IMR-90 (cell line): ENCODE data around the gene PALS2. TPM values are rescaled to one million over a fixed set of nuclear protein-coding genes. Genes with fewer than 3 reads are reported as not detected.

ENCODE experiments used
- ATAC-seq: fragments of 200-7000 bp; cut with Tn5 transposase; 2 replicates; pipeline ENCODE4 v1.9.1; 2020; ENCODE audit warnings: low read depth, mild to moderate bottlenecking, moderate library complexity
- Bru-seq: library from RNA; stranded (reverse); fragments of 400-500 nt; gene quantifications from one replicate; lab custom pipeline; 2021; lab: Mats Ljungman, UMichigan
- BruChase-seq, 2 experiments: library from RNA; stranded (reverse); fragments of 400-500 nt; gene quantifications; one replicate each; lab custom pipeline; 2021; lab: Mats Ljungman, UMichigan
- BruUV-seq: library from RNA; stranded (reverse); fragments of 400-500 nt; replicated peaks from 2 replicates; lab custom pipeline; 2021; lab: Mats Ljungman, UMichigan
- CTCF ChIA-PET: fragments of 300-600 bp; formaldehyde crosslinking; extraction: SDS; loops from one replicate; lab custom pipeline; 2021; ENCODE audit warnings: antibody characterized with exemption; lab: Yijun Ruan, JAX
- POLR2A ChIA-PET: fragments of 300-600 bp; sonication (Branson Sonifier 250); formaldehyde crosslinking; loops from one replicate; lab custom pipeline; 2022; ENCODE audit warnings: antibody characterized with exemption; ENCODE audit not compliant: unreplicated experiment; lab: Charles Lee
- DNase-seq: peaks from one replicate; pipeline ENCODE4 v3.0.0; 2013
- H2AFZ ChIP-seq: replicated peaks from 2 replicates; pipeline ENCODE3; 2013; ENCODE audit warnings: low read length, mild to moderate bottlenecking; ENCODE audit not compliant: poor library complexity
- H2AK5ac ChIP-seq: 2 replicates; pipeline ENCODE4 v1.6.1; 2013; ENCODE audit warnings: low read depth, low read length, inconsistent platforms
- H2AK9ac ChIP-seq: replicated peaks from 2 replicates; pipeline ENCODE3; 2013; ENCODE audit warnings: mild to moderate bottlenecking, low read depth, low read length, moderate library complexity; ENCODE audit not compliant: poor library complexity
- H2BK120ac ChIP-seq: 2 replicates; pipeline ENCODE4 v1.6.1; 2013; ENCODE audit warnings: low read depth, low read length, inconsistent platforms
- H2BK15ac ChIP-seq: 3 replicates; pipeline ENCODE4 v1.6.1; 2013; ENCODE audit warnings: low read depth, low read length, inconsistent platforms
- H2BK20ac ChIP-seq: 2 replicates; pipeline ENCODE4 v1.6.1; 2013; ENCODE audit warnings: low read depth, mild to moderate bottlenecking, inconsistent platforms, low read length, moderate library complexity
- H2BK5ac ChIP-seq: 2 replicates; pipeline ENCODE4 v1.6.1; 2013; ENCODE audit warnings: mild to moderate bottlenecking, low read depth, low read length, inconsistent platforms; ENCODE audit not compliant: poor library complexity, severe bottlenecking
- H3K14ac ChIP-seq: replicated peaks from 2 replicates; pipeline ENCODE4 v1.6.1; 2013; ENCODE audit warnings: low read depth, low read length, inconsistent platforms
- H3K18ac ChIP-seq: 2 replicates; pipeline ENCODE4 v1.6.1; 2013; ENCODE audit warnings: low read depth, low read length, control low read depth
- H3K23ac ChIP-seq: 2 replicates; pipeline ENCODE4 v1.6.1; 2013; ENCODE audit warnings: low read depth, low read length, inconsistent platforms
- H3K27ac ChIP-seq: 2 replicates; pipeline ENCODE4 v1.5.1; 2013; ENCODE audit warnings: mild to moderate bottlenecking, control low read depth, low read length; ENCODE audit not compliant: insufficient read depth
- H3K27me3 ChIP-seq: 2 replicates; pipeline ENCODE4 v1.6.1; 2013; ENCODE audit warnings: low read length; ENCODE audit not compliant: control insufficient read depth, insufficient read depth
- H3K36me3 ChIP-seq: 2 replicates; pipeline ENCODE4 v1.6.1; 2013; ENCODE audit warnings: low read length, mixed read lengths; ENCODE audit not compliant: control insufficient read depth, insufficient read depth
- H3K4ac ChIP-seq: 2 replicates; pipeline ENCODE4 v1.6.1; 2013; ENCODE audit warnings: low read depth, low read length, inconsistent platforms
- H3K4me1 ChIP-seq: 2 replicates; pipeline ENCODE4 v1.6.1; 2013; ENCODE audit warnings: low read length, mixed read lengths; ENCODE audit not compliant: control insufficient read depth, insufficient read depth
- H3K4me2 ChIP-seq: 2 replicates; pipeline ENCODE4 v1.6.1; 2013; ENCODE audit warnings: low read depth, mild to moderate bottlenecking, control low read depth, low read length, moderate library complexity
- H3K4me3 ChIP-seq: 2 replicates; pipeline ENCODE4 v1.5.1; 2013; ENCODE audit warnings: low read depth, mild to moderate bottlenecking, control low read depth, low read length, moderate library complexity; ENCODE audit not compliant: insufficient read depth
- H3K56ac ChIP-seq: 2 replicates; pipeline ENCODE4 v1.6.1; 2013; ENCODE audit warnings: low read length, inconsistent platforms; ENCODE audit not compliant: insufficient read depth; ENCODE audit errors: extremely low read depth
- H3K79me1 ChIP-seq, 2 experiments: 2 replicates each; pipeline ENCODE4 v1.6.1; 2013; ENCODE audit warnings: low read length in 2 of 2, inconsistent platforms in 1 of 2, low read depth in 1 of 2
- H3K9ac ChIP-seq: 2 replicates; pipeline ENCODE4 v1.6.1; 2013; ENCODE audit warnings: low read depth, low read length, control low read depth
- H3K9me1 ChIP-seq: 2 replicates; pipeline ENCODE4 v1.6.1; 2013; ENCODE audit warnings: low read length, inconsistent platforms; ENCODE audit not compliant: insufficient read depth
- H3K9me3 ChIP-seq: 2 replicates; pipeline ENCODE4 v1.6.1; 2013; ENCODE audit warnings: low read length; ENCODE audit not compliant: control insufficient read depth, insufficient read depth
- H4K20me1 ChIP-seq: 2 replicates; pipeline ENCODE4 v1.6.1; 2013; ENCODE audit warnings: low read length, inconsistent platforms; ENCODE audit not compliant: insufficient read depth
- H4K5ac ChIP-seq: 2 replicates; pipeline ENCODE4 v1.6.1; 2013; ENCODE audit warnings: mild to moderate bottlenecking, low read depth, low read length, control low read depth
- H4K8ac ChIP-seq, 2 experiments: 2 replicates each; pipeline ENCODE4 v1.6.1; 2013; ENCODE audit warnings: low read depth in 2 of 2, low read length in 2 of 2, control low read depth in 1 of 2, inconsistent platforms in 1 of 2
- H4K91ac ChIP-seq: 2 replicates; pipeline ENCODE4 v1.6.1; 2013; ENCODE audit warnings: low read depth, low read length, inconsistent platforms; ENCODE audit not compliant: insufficient read depth
- BHLHE40 ChIP-seq: fragments of 150-350 bp; IDR thresholded peaks from 2 replicates; pipeline ENCODE4 v1.6.1; 2016; ENCODE audit warnings: mild to moderate bottlenecking, low read depth, low read length
- CEBPB ChIP-seq: IDR thresholded peaks from 2 replicates; pipeline ENCODE4 v1.6.1; 2012; ENCODE audit warnings: low read depth, low read length, improper control_type of control experiment
- CHD1 ChIP-seq: IDR thresholded peaks from 2 replicates; pipeline ENCODE4 v1.6.1; 2012; ENCODE audit warnings: low read depth, low read length, improper control_type of control experiment
- MAZ ChIP-seq: IDR thresholded peaks from 2 replicates; pipeline ENCODE4 v1.6.1; 2012; ENCODE audit warnings: low read depth, mild to moderate bottlenecking, low read length, improper control_type of control experiment, moderate library complexity, borderline replicate concordance
- MXI1 ChIP-seq: IDR thresholded peaks from 2 replicates; pipeline ENCODE4 v1.6.1; 2012; ENCODE audit warnings: low read depth, mild to moderate bottlenecking, low read length, moderate library complexity, borderline replicate concordance
- POLR2A ChIP-seq: IDR thresholded peaks from 2 replicates; pipeline ENCODE4 v1.6.1; 2012; ENCODE audit warnings: mild to moderate bottlenecking, low read depth, low read length
- RAD21 ChIP-seq: IDR thresholded peaks from 2 replicates; pipeline ENCODE4 v1.6.1; 2012; ENCODE audit warnings: low read length, improper control_type of control experiment
- RCOR1 ChIP-seq: IDR thresholded peaks from 2 replicates; pipeline ENCODE4 v1.6.1; 2012; ENCODE audit warnings: mild to moderate bottlenecking, low read length, improper control_type of control experiment; ENCODE audit not compliant: insufficient replicate concordance
- SMC3 ChIP-seq: fragments of 150-350 bp; IDR thresholded peaks from 2 replicates; pipeline ENCODE4 v1.6.1; 2016; ENCODE audit warnings: low read depth, mild to moderate bottlenecking, antibody characterized with exemption, low read length, moderate library complexity
- WGBS, 2 experiments: methylation state at CpG; one replicate each; pipeline versions ENCODE4 v1.1.5 to v1.1.7; 2013; ENCODE audit warnings: missing lambda C conversion rate in 2 of 2; ENCODE audit not compliant: insufficient read length in 1 of 2; ENCODE audit errors: extremely low coverage in 2 of 2; 5-methylcytosine and 5-hydroxymethylcytosine counted together
- dilution Hi-C: fragments of 300-500 bp; cut with HindIII; formaldehyde crosslinking; loops from one replicate; pipeline ENCODE4 v1.14.3; 2018; ENCODE audit warnings: low sequenced_read_pairs; ENCODE audit not compliant: unreplicated experiment
- in situ Hi-C: fragments of 300-500 bp; cut with MboI; formaldehyde crosslinking; loops from 3 replicates; pipeline ENCODE4 v1.14.3; 2019; ENCODE audit warnings: low sequenced_read_pairs, inconsistent platforms, mixed read lengths
- intact Hi-C: fragments of 100-400 bp; cut with micrococcal nuclease; formaldehyde crosslinking; loops from 2 replicates; pipeline ENCODE4 v1.10.0; 2022
- long read RNA-seq: library from polyadenylated mRNA; unstranded; transcript quantifications from one replicate; pipeline ENCODE4 v2.0.0, GENCODE V29; 2021; ENCODE audit not compliant: unreplicated experiment
- polyA plus RNA-seq, 3 experiments: library from polyadenylated mRNA; depleted of rRNA; stranded (reverse); fragments of >200 nt; gene quantifications; 2 replicates each; pipeline ENCODE4 v1.2.3, GENCODE V29; 2012; ENCODE audit warnings: low replicate concordance in 1 of 3
- total RNA-seq: library from RNA; depleted of rRNA; stranded (reverse); fragments of >200 nt; gene quantifications from 2 replicates; pipeline ENCODE4 v1.2.3, GENCODE V29; 2012; rRNA removed
- TF ChIP-seq, protein P1 (sequence below): fragments of 150-350 bp; IDR thresholded peaks from 2 replicates; pipeline ENCODE4 v1.6.1; 2016; ENCODE audit warnings: low read depth, mild to moderate bottlenecking, low read length, moderate library complexity, borderline replicate concordance
- TF ChIP-seq, protein P2 (sequence below): fragments of 150-350 bp; IDR thresholded peaks from 2 replicates; pipeline ENCODE4 v1.6.1; 2017; ENCODE audit warnings: mild to moderate bottlenecking, antibody characterized with exemption, low read length, low read depth

PALS2 gene, protein sequence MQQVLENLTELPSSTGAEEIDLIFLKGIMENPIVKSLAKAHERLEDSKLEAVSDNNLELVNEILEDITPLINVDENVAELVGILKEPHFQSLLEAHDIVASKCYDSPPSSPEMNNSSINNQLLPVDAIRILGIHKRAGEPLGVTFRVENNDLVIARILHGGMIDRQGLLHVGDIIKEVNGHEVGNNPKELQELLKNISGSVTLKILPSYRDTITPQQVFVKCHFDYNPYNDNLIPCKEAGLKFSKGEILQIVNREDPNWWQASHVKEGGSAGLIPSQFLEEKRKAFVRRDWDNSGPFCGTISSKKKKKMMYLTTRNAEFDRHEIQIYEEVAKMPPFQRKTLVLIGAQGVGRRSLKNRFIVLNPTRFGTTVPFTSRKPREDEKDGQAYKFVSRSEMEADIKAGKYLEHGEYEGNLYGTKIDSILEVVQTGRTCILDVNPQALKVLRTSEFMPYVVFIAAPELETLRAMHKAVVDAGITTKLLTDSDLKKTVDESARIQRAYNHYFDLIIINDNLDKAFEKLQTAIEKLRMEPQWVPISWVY
- total RNA-seq (15.4 and 29.7 TPM in 2 replicates), polyA plus RNA-seq (2012; rRNA removed) (7.4 and 8.8 TPM in 2 replicates), Bru-seq, nascent RNA (percentile 65 among the genes with signal in this experiment), BruChase-seq, experiment 1, labeled RNA remaining after a 6-hour chase (percentile 58 among the genes with signal in this experiment), BruChase-seq, experiment 2, labeled RNA remaining after a 2-hour chase (percentile 80 among the genes with signal in this experiment)
- 1.2 and 2.2 TPM in 2 replicates for polyA plus RNA-seq (2012; cell fraction: cytosol; rRNA removed)
- polyA plus RNA-seq (2012; cell fraction: nucleus; rRNA removed; ENCODE audit: low replicate concordance), result 0.75 and 5.3 TPM in 2 replicates
- long read RNA-seq, full-length matches to known transcripts, result 3 of 11 reads
- long read RNA-seq, partial matches to known transcripts, result 3 of 11 reads
- long read RNA-seq, other reads (novel, unspliced or antisense), result 5 of 11 reads

DNA sequence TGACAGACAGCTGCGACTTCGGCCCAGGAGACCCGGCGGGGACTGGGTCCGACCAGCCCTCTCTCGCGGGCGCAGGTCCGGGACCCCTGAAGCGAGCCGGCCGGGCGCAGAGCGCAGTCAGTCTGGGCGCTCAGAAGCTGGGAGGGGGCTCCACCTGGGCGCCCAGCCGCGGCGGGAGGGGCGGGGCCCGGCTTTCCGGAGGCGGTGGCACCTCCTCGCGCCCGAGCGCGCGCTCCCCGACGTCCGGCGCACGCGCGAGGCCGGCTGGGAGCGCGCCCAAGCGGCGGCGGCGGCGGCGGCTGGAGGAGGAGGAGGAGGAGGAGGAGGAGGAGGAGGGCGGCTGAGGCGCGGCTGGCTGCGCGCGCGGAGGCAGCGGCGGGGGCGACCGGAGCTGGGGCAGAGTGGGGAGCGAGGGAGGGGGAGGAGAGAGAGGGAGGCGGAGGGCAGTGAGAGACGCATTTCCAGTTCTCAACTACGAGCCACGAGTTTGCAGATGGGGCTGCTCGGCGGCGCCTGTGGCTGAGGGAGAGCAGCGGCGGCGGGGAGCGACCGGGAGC is at the start of gene PALS2:
Gene PALS2 (plus strand): TSS at position 456 of the 557 bp plus-strand sequence. CDS start 50,216 bp downstream, outside the sequence.
- intact Hi-C loops, result loop anchor here (5.0 to 10.0 kb wide), 3 partner anchors 171 to 858 kb away; partner anchors contain the start of genes OSBPL3 and STK31
- H2AK9ac ChIP-seq, result peak within 1 kb of the TSS; percentile 60
- TF ChIP-seq SMC3 (no peak), MAZ (no peak; the same call in 1 of the 2 replicates), POLR2A (no peak), RCOR1 (no peak), BHLHE40 (no peak), RAD21 (no peak), CEBPB (no peak), MXI1 (no peak; the same call in 1 of the 2 replicates), CHD1 (no peak)
- TF ChIP-seq, protein P1, sequence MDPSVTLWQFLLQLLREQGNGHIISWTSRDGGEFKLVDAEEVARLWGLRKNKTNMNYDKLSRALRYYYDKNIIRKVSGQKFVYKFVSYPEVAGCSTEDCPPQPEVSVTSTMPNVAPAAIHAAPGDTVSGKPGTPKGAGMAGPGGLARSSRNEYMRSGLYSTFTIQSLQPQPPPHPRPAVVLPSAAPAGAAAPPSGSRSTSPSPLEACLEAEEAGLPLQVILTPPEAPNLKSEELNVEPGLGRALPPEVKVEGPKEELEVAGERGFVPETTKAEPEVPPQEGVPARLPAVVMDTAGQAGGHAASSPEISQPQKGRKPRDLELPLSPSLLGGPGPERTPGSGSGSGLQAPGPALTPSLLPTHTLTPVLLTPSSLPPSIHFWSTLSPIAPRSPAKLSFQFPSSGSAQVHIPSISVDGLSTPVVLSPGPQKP, result no peak
- TF ChIP-seq, protein P2, sequence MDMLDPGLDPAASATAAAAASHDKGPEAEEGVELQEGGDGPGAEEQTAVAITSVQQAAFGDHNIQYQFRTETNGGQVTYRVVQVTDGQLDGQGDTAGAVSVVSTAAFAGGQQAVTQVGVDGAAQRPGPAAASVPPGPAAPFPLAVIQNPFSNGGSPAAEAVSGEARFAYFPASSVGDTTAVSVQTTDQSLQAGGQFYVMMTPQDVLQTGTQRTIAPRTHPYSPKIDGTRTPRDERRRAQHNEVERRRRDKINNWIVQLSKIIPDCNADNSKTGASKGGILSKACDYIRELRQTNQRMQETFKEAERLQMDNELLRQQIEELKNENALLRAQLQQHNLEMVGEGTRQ, result no peak

More for the DNA sequence above, at the start of gene PALS2:
- in situ Hi-C loops, result loop anchor here (10.0 kb wide), 2 partner anchors 92 to 532 kb away; no protein-coding TSS in a partner anchor
- Histone ChIP-seq H3K4ac (peak within 1 kb of the TSS; percentile 34; the same call in 1 of the 2 replicates), H3K23ac (peak within 1 kb of the TSS; percentile 85), H2BK5ac (peak within 1 kb of the TSS; percentile 46), H3K27ac (peak within 1 kb of the TSS; percentile 65), H4K8ac (peak within 1 kb of the TSS; percentile 26 to 35; a peak in 2 of 4 replicates), H3K9ac (peak within 1 kb of the TSS; percentile 79), H3K36me3 (no peaks in the 10 kb centered on the region), H3K4me1 (0 out of 2 replicates have a peak, but pooled peaks cover 2% of the 10 kb centered on the region), H3K79me1 (peaks cover 10 to 24% of the 10 kb centered on the region in 2 experiments; a peak in 3 of 4 replicates), H2BK15ac (no peak within 1 kb of the TSS; the same call in 2 of the 3 replicates), H4K20me1 (no peaks in the 10 kb centered on the region), H3K9me1 (no peaks in the 10 kb centered on the region), H2AK5ac (no peak within 1 kb of the TSS), H3K14ac (peak within 1 kb of the TSS; percentile 40; the same call in 1 of the 2 replicates), H3K27me3 (peaks cover 26% of the 10 kb centered on the region), H2AFZ (peak within 1 kb of the TSS; percentile 98), H3K56ac (peak within 1 kb of the TSS; percentile 39), H2BK20ac (no peak within 1 kb of the TSS), H3K9me3 (no peaks in the 10 kb centered on the region), H4K5ac (0 out of 2 replicates have a peak within 1 kb of the TSS, but pooled peaks have one; percentile 28), H4K91ac (no peak within 1 kb of the TSS), H3K18ac (peak within 1 kb of the TSS; percentile 3; the same call in 1 of the 2 replicates), H3K4me2 (peak within 1 kb of the TSS; percentile 98), H2BK120ac (peak within 1 kb of the TSS; percentile 2; the same call in 1 of the 2 replicates), H3K4me3 (peak within 1 kb of the TSS; percentile 98)
- dilution Hi-C loops, result no loop called here
- peak; percentile 76 for ATAC-seq
- DNase-seq, result peak; percentile 58
- POLR2A ChIA-PET, result interaction anchor here (0.6 kb wide), 1 partner anchor 118 kb away, joined by 3 read pairs; no protein-coding TSS in a partner anchor
- 0% methylated on average over 32 of the region's 69 CpGs; no CpG with 5 or more reads in 1 of the 2 experiments for WGBS, 2 experiments
- BruUV-seq, result no TSS peak
- CTCF ChIA-PET, result no interaction called here
